ENCODE results near the gene KLK1. TPM values are rescaled to one million over a fixed set of nuclear protein-coding genes. Genes with fewer than 3 reads are reported as not detected.

The KLK1 gene
- 5.0 TPM in 1 of 2 replicates, not detected in the other for total RNA-seq

- H3K4me3 ChIP-seq (ENCODE audit: low read depth, low read length), result no peak within 1 kb of the TSS
- no peak for DNase-seq (ENCODE audit: low read depth)
- no peak for TF ChIP-seq CTCF (conservative IDR thresholded peaks at IDR 0.05; ENCODE audit: low read depth, low read length)
Measured at GRCh38 chr19:50823389-50824042, at the start of gene KLK1. Gene KLK1 (minus strand): TSS chr19:50823787. CDS start chr19:50823748, 39 bp downstream.

GRCh38 chr19:50873056-50873455 is 49.5 kb upstream of the KLK1 start, which contains the start of gene KLK2:
Gene KLK2 (plus strand): TSS chr19:50873439. CDS start chr19:50873474, 35 bp downstream.
- no peak for DNase-seq (ENCODE audit: low read depth)
- TF ChIP-seq CTCF (conservative IDR thresholded peaks at IDR 0.05; ENCODE audit: low read depth, low read length), result no peak
- no peak within 1 kb of the TSS for H3K4me3 ChIP-seq (ENCODE audit: low read depth, low read length)

GRCh38 chr19:50870417-50871089 is 47.0 kb upstream of the KLK1 start:
- TF ChIP-seq CTCF (conservative IDR thresholded peaks at IDR 0.05; ENCODE audit: low read depth, low read length), result no peak
- DNase-seq (ENCODE audit: low read depth), result no peak
- no peak overlapping the region for H3K4me3 ChIP-seq (ENCODE audit: low read depth, low read length)

- no peak for DNase-seq (ENCODE audit: low read depth)
- no peak for TF ChIP-seq CTCF (conservative IDR thresholded peaks at IDR 0.05; ENCODE audit: low read depth, low read length)
- no peak overlapping the region for H3K4me3 ChIP-seq (ENCODE audit: low read depth, low read length)
Measured at GRCh38 chr19:50869479-50869878, 45.9 kb upstream of the KLK1 start.

- no peak for TF ChIP-seq CTCF (conservative IDR thresholded peaks at IDR 0.05; ENCODE audit: low read depth, low read length)
- DNase-seq (ENCODE audit: low read depth), result no peak
- H3K4me3 ChIP-seq (ENCODE audit: low read depth, low read length), result no peak overlapping the region
Measured at GRCh38 chr19:50861496-50862286, 38.1 kb upstream of the KLK1 start.

- DNase-seq (ENCODE audit: low read depth), result no peak
- H3K4me3 ChIP-seq (ENCODE audit: low read depth, low read length), result no peak overlapping the region
- no peak for TF ChIP-seq CTCF (conservative IDR thresholded peaks at IDR 0.05; ENCODE audit: low read depth, low read length)
Measured at GRCh38 chr19:50861010-50861409, 37.4 kb upstream of the KLK1 start.
